ENCODE data around the gene KRT40. TPM values are rescaled to one million over a fixed set of nuclear protein-coding genes. Genes with fewer than 3 reads are reported as not detected.

KRT40 gene
- total and polyA plus RNA-seq, 2 of the 4 experiments (the other 2 are of a cell fraction): not detected

DNA sequence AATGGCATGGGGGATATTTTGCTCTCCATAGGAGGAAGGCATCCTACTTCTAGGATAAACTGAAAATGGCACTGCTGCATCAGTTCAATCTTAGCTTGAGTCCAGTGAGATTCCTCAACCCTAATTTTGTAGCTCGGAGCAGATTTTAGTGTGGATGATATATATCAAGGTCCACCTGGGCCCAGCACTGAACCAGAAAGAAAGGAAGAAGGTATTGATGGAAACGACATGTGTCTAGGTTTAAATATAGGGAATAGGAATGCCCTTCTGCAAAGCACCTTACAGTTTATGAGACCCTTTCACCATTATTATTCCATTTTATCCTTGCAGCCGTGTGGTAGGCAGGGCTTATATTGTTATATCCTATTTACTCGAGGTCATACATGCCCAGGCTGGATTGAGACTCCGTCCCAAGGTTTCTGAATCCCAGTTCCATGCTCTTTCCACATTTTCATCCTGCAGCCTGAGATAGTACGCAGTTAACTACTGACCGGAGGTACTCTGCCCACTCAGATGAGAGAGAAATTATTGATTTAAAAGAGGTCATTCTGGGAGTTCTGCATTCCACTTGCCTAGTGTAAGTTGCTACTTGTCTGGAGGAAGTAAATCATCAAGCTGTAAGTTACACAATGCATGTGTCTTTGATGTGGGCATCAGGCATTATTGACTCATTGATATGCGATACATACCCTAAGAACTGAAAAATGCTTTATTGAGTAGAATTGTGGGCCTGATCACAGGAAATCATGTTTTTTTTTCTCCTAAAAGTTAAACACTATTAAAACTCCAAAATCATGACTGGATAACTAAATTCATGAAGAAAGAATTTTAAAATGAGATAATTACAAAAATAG is 27.5 kb downstream of the KRT40 start:
- CTCF ChIA-PET: no interaction called here
- H3K9ac ChIP-seq (ENCODE audit: low read depth, low read length): no peak overlapping the region
- TF ChIP-seq RFX5 (IDR thresholded peaks at IDR 0.05; ENCODE audit: low read depth, low read length) (no peak), NFE2L2 (IDR thresholded peaks at IDR 0.05; ENCODE audit: low read depth, low read length) (no peak), MXI1 (IDR thresholded peaks at IDR 0.05; ENCODE audit: borderline replicate concordance, low read depth, low read length) (no peak), MAZ (IDR thresholded peaks at IDR 0.05; ENCODE audit: borderline replicate concordance, low read depth, low read length) (peak; percentile 13; the same call in 1 of the 2 replicates), RCOR1 (IDR thresholded peaks at IDR 0.05; ENCODE audit: insufficient replicate concordance, low read length) (peak; percentile 83), SMC3 (IDR thresholded peaks at IDR 0.05; ENCODE audit: low read depth, low read length) (no peak; the same call in 1 of the 2 replicates), BHLHE40 (IDR thresholded peaks at IDR 0.05; ENCODE audit: low read depth, low read length) (peak; percentile 56), MAFK (IDR thresholded peaks at IDR 0.05; ENCODE audit: low read depth, low read length) (peak; percentile 50; the same call in 1 of the 2 replicates), CEBPB (IDR thresholded peaks at IDR 0.05; ENCODE audit: low read depth, low read length) (peak; percentile 99), POLR2A (IDR thresholded peaks at IDR 0.05; ENCODE audit: low read depth, low read length) (no peak), CHD1 (IDR thresholded peaks at IDR 0.05; ENCODE audit: low read depth, low read length) (no peak), RAD21 (IDR thresholded peaks at IDR 0.05; ENCODE audit: low read length) (no peak; the same call in 1 of the 2 replicates)
- TF ChIP-seq, protein P1, sequence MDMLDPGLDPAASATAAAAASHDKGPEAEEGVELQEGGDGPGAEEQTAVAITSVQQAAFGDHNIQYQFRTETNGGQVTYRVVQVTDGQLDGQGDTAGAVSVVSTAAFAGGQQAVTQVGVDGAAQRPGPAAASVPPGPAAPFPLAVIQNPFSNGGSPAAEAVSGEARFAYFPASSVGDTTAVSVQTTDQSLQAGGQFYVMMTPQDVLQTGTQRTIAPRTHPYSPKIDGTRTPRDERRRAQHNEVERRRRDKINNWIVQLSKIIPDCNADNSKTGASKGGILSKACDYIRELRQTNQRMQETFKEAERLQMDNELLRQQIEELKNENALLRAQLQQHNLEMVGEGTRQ (IDR thresholded peaks at IDR 0.05; ENCODE audit: low read depth, low read length): no peak
- TF ChIP-seq, protein P2, sequence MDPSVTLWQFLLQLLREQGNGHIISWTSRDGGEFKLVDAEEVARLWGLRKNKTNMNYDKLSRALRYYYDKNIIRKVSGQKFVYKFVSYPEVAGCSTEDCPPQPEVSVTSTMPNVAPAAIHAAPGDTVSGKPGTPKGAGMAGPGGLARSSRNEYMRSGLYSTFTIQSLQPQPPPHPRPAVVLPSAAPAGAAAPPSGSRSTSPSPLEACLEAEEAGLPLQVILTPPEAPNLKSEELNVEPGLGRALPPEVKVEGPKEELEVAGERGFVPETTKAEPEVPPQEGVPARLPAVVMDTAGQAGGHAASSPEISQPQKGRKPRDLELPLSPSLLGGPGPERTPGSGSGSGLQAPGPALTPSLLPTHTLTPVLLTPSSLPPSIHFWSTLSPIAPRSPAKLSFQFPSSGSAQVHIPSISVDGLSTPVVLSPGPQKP (IDR thresholded peaks at IDR 0.05; ENCODE audit: borderline replicate concordance, low read depth, low read length): no peak

More for the DNA sequence above, 27.5 kb downstream of the KRT40 start:
- Histone ChIP-seq H3K4me1 (ENCODE audit: control insufficient read depth, insufficient read depth, low read length) (peaks cover 16% of the 10 kb centered on the region), H3K14ac (replicated peaks; ENCODE audit: low read depth, low read length) (peak overlapping the region; percentile 11; the same call in 1 of the 2 replicates), H2BK120ac (ENCODE audit: low read depth, low read length) (peak overlapping the region; percentile 76), H4K8ac (ENCODE audit: low read depth in 2 of 2, low read length in 2 of 2) (peak overlapping the region; percentile 73; a peak in 3 of 4 replicates), H3K56ac (ENCODE audit: extremely low read depth, insufficient read depth, low read length) (no peak overlapping the region), H4K20me1 (ENCODE audit: insufficient read depth, low read length) (no peaks in the 10 kb centered on the region), H4K5ac (ENCODE audit: low read depth, low read length) (peak overlapping the region; percentile 18; the same call in 1 of the 2 replicates), H3K27me3 (ENCODE audit: control insufficient read depth, insufficient read depth, low read length) (no peaks in the 10 kb centered on the region), H3K18ac (ENCODE audit: low read depth, low read length) (peak overlapping the region; percentile 28; the same call in 1 of the 2 replicates), H3K27ac (ENCODE audit: insufficient read depth, low read length) (no peak overlapping the region), H2AK9ac (replicated peaks; ENCODE audit: low read depth, low read length, poor library complexity) (no peak overlapping the region), H3K4me2 (ENCODE audit: low read depth, low read length) (0 out of 2 replicates have a peak overlapping the region, but pooled peaks have one; percentile 11), H3K9me3 (ENCODE audit: control insufficient read depth, insufficient read depth, low read length) (no peaks in the 10 kb centered on the region), H4K91ac (ENCODE audit: insufficient read depth, low read depth, low read length) (peak overlapping the region; percentile 16; the same call in 1 of the 2 replicates), H2BK5ac (ENCODE audit: low read depth, low read length, poor library complexity, severe bottlenecking) (peak overlapping the region; percentile 90), H2AK5ac (ENCODE audit: low read depth, low read length) (no peak overlapping the region), H2AFZ (replicated peaks; ENCODE audit: low read length, poor library complexity) (no peak overlapping the region), H2BK20ac (ENCODE audit: low read depth, low read length) (peak overlapping the region; percentile 48; the same call in 1 of the 2 replicates), H3K23ac (ENCODE audit: low read depth, low read length) (no peak overlapping the region), H3K4me3 (ENCODE audit: insufficient read depth, low read depth, low read length) (no peak overlapping the region), H2BK15ac (ENCODE audit: low read depth, low read length) (peak overlapping the region; percentile 40; the same call in 1 of the 3 replicates), H3K9me1 (ENCODE audit: insufficient read depth, low read length) (peaks cover 11% of the 10 kb centered on the region), H3K4ac (ENCODE audit: low read depth, low read length) (peak overlapping the region; percentile 37; the same call in 1 of the 2 replicates), H3K79me1 (ENCODE audit: low read depth in 1 of 2, low read length in 2 of 2) (no peaks in the 10 kb centered on the region), H3K36me3 (ENCODE audit: control insufficient read depth, insufficient read depth, low read length) (no peaks in the 10 kb centered on the region)
- DNase-seq (peak; percentile 100), ATAC-seq (ENCODE audit: low read depth) (peak; percentile 88)
- BruUV-seq (replicated peaks): TSS peak; percentile 91
- intact Hi-C loops (cut with micrococcal nuclease): loop anchor here (1.0 to 5.0 kb wide), 2 partner anchors 41 to 101 kb away; partner anchors contain the start of gene KRTAP2-2
- dilution Hi-C loops (cut with HindIII; ENCODE audit: low sequenced_read_pairs, unreplicated experiment): no loop called here
- no CpG with 5 or more reads among the region's 8 CpGs for WGBS, 2 experiments (ENCODE audit: extremely low coverage in 2 of 2, insufficient read length in 1 of 2)
- in situ Hi-C loops (cut with MboI; ENCODE audit: low sequenced_read_pairs): no loop called here
- POLR2A ChIA-PET (ENCODE audit: unreplicated experiment): no interaction called here

Measured in IMR-90 (cell line).